Mesenchymal stem cell (in vitro differentiated cells and primary cell): ENCODE measurements around the gene CBX2.

Source experiments
- DNase-seq: peaks from one replicate; pipeline ENCODE4 v3.0.0-alpha.2; 2013
- H2AFZ ChIP-seq: one replicate; pipeline ENCODE4 v1.6.1; 2013; ENCODE audit warnings: low read depth, mild to moderate bottlenecking, control low read depth, inconsistent platforms, low read length, moderate library complexity
- H2AK5ac ChIP-seq: 2 replicates; pipeline ENCODE4 v1.6.1; 2013; ENCODE audit warnings: low read length, moderate library complexity, mild to moderate bottlenecking, inconsistent platforms; ENCODE audit not compliant: severe bottlenecking
- H2BK120ac ChIP-seq: one replicate; pipeline ENCODE4 v1.6.1; 2013; ENCODE audit warnings: low read depth, mild to moderate bottlenecking, inconsistent platforms, low read length, moderate library complexity
- H2BK12ac ChIP-seq, 2 experiments: one replicate each; pipeline ENCODE4 v1.6.1; 2013; ENCODE audit warnings: inconsistent platforms in 2 of 2, low read length in 2 of 2, mild to moderate bottlenecking in 2 of 2, moderate library complexity in 2 of 2, control low read depth in 1 of 2
- H2BK15ac ChIP-seq: one replicate; pipeline ENCODE4 v1.6.1; 2013; ENCODE audit warnings: mild to moderate bottlenecking, low read depth, inconsistent platforms; ENCODE audit not compliant: poor library complexity, severe bottlenecking
- H2BK5ac ChIP-seq: 2 replicates; pipeline ENCODE4 v1.6.1; 2013; ENCODE audit warnings: low read depth, mild to moderate bottlenecking, low read length, control low read depth, inconsistent platforms; ENCODE audit not compliant: poor library complexity, severe bottlenecking
- H3K14ac ChIP-seq, 2 experiments: one replicate each; pipeline ENCODE4 v1.6.1; 2013; ENCODE audit warnings: inconsistent platforms in 2 of 2, low read length in 2 of 2, control low read depth in 1 of 2, mild to moderate bottlenecking in 1 of 2, moderate library complexity in 1 of 2
- H3K18ac ChIP-seq, 2 experiments: one replicate each; pipeline ENCODE4 v1.6.1; 2013; ENCODE audit warnings: inconsistent platforms in 2 of 2, low read length in 2 of 2, control low read depth in 1 of 2, low read depth in 1 of 2, mild to moderate bottlenecking in 1 of 2
- H3K23ac ChIP-seq, 2 experiments: one replicate each; pipeline ENCODE4 v1.6.1; 2013; ENCODE audit warnings: inconsistent platforms in 2 of 2, low read length in 2 of 2, mild to moderate bottlenecking in 2 of 2, moderate library complexity in 2 of 2, control low read depth in 1 of 2
- H3K27ac ChIP-seq: 2 replicates; pipeline ENCODE4 v1.5.1; 2013; ENCODE audit warnings: mild to moderate bottlenecking, moderate library complexity, low read length, control low read depth, inconsistent platforms; ENCODE audit not compliant: poor library complexity, severe bottlenecking
- H3K27me3 ChIP-seq, 2 experiments: 2 replicates each; pipeline versions ENCODE4 v1.6.1 to v1.7.0; 2013; ENCODE audit warnings: low read length in 2 of 2, mild to moderate bottlenecking in 2 of 2, moderate library complexity in 2 of 2, control low read depth in 1 of 2, inconsistent platforms in 1 of 2; ENCODE audit not compliant: control insufficient read depth in 1 of 2, insufficient read depth in 1 of 2
- H3K36me3 ChIP-seq, 2 experiments: 2 replicates each; pipeline versions ENCODE4 v1.6.1 to v1.7.0; 2013; ENCODE audit warnings: low read length in 2 of 2, control low read depth in 1 of 2, inconsistent platforms in 1 of 2, low read depth in 1 of 2, mild to moderate bottlenecking in 1 of 2; ENCODE audit not compliant: insufficient read depth in 2 of 2, control insufficient read depth in 1 of 2
- H3K4ac ChIP-seq, 2 experiments: one replicate each; pipeline ENCODE4 v1.6.1; 2013; ENCODE audit warnings: inconsistent platforms in 2 of 2, low read length in 2 of 2, mild to moderate bottlenecking in 2 of 2, moderate library complexity in 2 of 2, control low read depth in 1 of 2, low read depth in 1 of 2
- H3K4me1 ChIP-seq: 2 replicates; pipeline ENCODE4 v1.6.1; 2013; ENCODE audit warnings: low read depth, low read length, control low read depth; ENCODE audit not compliant: control insufficient read depth, insufficient read depth
- H3K4me2 ChIP-seq: 2 replicates; pipeline ENCODE4 v1.6.1; 2013; ENCODE audit warnings: low read length, mild to moderate bottlenecking, inconsistent platforms; ENCODE audit not compliant: poor library complexity, severe bottlenecking
- H3K4me3 ChIP-seq, 2 experiments: 2 replicates each; pipeline versions ENCODE4 v1.5.1 to v1.7.0; 2013; ENCODE audit warnings: low read length in 2 of 2, mild to moderate bottlenecking in 2 of 2, control low read depth in 1 of 2, low read depth in 1 of 2; ENCODE audit not compliant: insufficient read depth in 1 of 2
- H3K79me1 ChIP-seq: replicated peaks from 2 replicates; pipeline ENCODE4 v1.6.1; 2013; ENCODE audit warnings: mild to moderate bottlenecking, control low read depth, low read length, inconsistent platforms; ENCODE audit not compliant: poor library complexity, severe bottlenecking
- H3K9ac ChIP-seq: 2 replicates; pipeline ENCODE4 v1.7.0; 2013; ENCODE audit warnings: mild to moderate bottlenecking, low read length, moderate library complexity
- H3K9me3 ChIP-seq: 2 replicates; pipeline ENCODE4 v1.7.0; 2013; ENCODE audit warnings: mild to moderate bottlenecking, low read length; ENCODE audit not compliant: control insufficient read depth
- H4K8ac ChIP-seq: one replicate; pipeline ENCODE4 v1.6.1; 2013; ENCODE audit warnings: inconsistent platforms, mild to moderate bottlenecking, low read length, moderate library complexity
- H4K91ac ChIP-seq: one replicate; pipeline ENCODE4 v1.6.1; 2013; ENCODE audit warnings: mild to moderate bottlenecking, low read length, inconsistent platforms
- WGBS: methylation state at CpG from one replicate; pipeline ENCODE4 v1.1.7; 2013; ENCODE audit warnings: mixed read lengths; 5-methylcytosine and 5-hydroxymethylcytosine counted together

CBX2 gene

DNA sequence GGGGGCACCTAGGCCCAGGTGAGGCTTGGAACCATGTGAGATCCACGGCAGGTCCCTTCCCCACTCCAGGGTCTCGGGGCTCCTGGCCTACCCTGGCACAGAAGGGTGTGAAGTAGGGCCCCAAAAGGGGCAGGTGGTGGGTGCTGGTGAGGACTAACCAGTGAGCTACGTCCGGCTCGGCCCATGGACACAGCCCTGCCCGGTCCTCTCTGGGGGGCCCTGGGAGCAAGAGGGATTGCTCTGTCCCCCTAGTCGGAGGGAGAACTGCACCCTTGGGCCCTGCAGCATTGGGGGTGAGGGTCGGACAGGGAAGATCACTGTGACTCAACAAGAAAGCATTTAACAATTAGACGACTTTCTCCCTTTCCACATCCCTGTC, 44.3 kb upstream of the CBX2 start:
- no peaks in the 10 kb centered on the region for H3K79me1 ChIP-seq
- no peak overlapping the region for H3K14ac ChIP-seq
- H2AK5ac ChIP-seq = no peak overlapping the region
- no peak overlapping the region for H4K8ac ChIP-seq
- H3K4me3 ChIP-seq = peak overlapping the region in 1 of 2 experiments; percentile 18
- no peak overlapping the region for H3K27ac ChIP-seq
- H2BK15ac ChIP-seq = no peak overlapping the region
- DNase-seq = no peak
- 58% methylated on average over 9 of the region's 9 CpGs for WGBS
- H3K4ac ChIP-seq = no peak overlapping the region
- H3K9ac ChIP-seq = no peak overlapping the region
- H3K18ac ChIP-seq = no peak overlapping the region
- no peaks in the 10 kb centered on the region for H3K9me3 ChIP-seq
- no peak overlapping the region for H2BK5ac ChIP-seq
- no peak overlapping the region for H2AFZ ChIP-seq
- H3K4me2 ChIP-seq = no peak overlapping the region
- no peak overlapping the region for H2BK120ac ChIP-seq
- peaks cover 19% of the 10 kb centered on the region for H3K4me1 ChIP-seq
- H2BK12ac ChIP-seq = no peak overlapping the region
- no peaks in the 10 kb centered on the region for H3K36me3 ChIP-seq
- no peak overlapping the region for H3K23ac ChIP-seq
- H4K91ac ChIP-seq = peak overlapping the region; percentile 57
- H3K27me3 ChIP-seq = peaks cover 0 to 26% of the 10 kb centered on the region in 2 experiments

DNA sequence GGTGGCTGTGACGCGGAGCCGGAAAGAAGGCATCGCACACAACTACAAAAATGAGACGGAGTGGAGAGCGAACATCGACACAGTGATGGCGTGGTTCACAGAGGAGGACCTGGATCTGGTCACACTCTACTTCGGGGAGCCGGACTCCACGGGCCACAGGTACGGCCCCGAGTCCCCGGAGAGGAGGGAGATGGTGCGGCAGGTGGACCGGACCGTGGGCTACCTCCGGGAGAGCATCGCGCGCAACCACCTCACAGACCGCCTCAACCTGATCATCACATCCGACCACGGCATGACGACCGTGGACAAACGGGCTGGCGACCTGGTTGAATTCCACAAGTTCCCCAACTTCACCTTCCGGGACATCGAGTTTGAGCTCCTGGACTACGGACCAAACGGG, 42.9 kb upstream of the CBX2 start:
- Histone ChIP-seq H3K14ac (no peak overlapping the region), H3K4ac (no peak overlapping the region), H2BK15ac (no peak overlapping the region), H3K9me3 (no peaks in the 10 kb centered on the region), H3K9ac (no peak overlapping the region), H3K36me3 (no peaks in the 10 kb centered on the region), H3K27ac (no peak overlapping the region), H2BK5ac (no peak overlapping the region), H2AFZ (no peak overlapping the region), H2BK120ac (no peak overlapping the region), H3K79me1 (no peaks in the 10 kb centered on the region), H3K18ac (no peak overlapping the region), H4K91ac (no peak overlapping the region), H3K4me2 (no peak overlapping the region), H3K4me3 (no peak overlapping the region), H4K8ac (no peak overlapping the region), H2BK12ac (no peak overlapping the region), H3K27me3 (peaks cover 7 to 40% of the 10 kb centered on the region in 2 experiments), H2AK5ac (no peak overlapping the region), H3K4me1 (peaks cover 27% of the 10 kb centered on the region), H3K23ac (no peak overlapping the region)
- no peak for DNase-seq
- WGBS = 96% methylated on average over 32 of the region's 32 CpGs

DNA sequence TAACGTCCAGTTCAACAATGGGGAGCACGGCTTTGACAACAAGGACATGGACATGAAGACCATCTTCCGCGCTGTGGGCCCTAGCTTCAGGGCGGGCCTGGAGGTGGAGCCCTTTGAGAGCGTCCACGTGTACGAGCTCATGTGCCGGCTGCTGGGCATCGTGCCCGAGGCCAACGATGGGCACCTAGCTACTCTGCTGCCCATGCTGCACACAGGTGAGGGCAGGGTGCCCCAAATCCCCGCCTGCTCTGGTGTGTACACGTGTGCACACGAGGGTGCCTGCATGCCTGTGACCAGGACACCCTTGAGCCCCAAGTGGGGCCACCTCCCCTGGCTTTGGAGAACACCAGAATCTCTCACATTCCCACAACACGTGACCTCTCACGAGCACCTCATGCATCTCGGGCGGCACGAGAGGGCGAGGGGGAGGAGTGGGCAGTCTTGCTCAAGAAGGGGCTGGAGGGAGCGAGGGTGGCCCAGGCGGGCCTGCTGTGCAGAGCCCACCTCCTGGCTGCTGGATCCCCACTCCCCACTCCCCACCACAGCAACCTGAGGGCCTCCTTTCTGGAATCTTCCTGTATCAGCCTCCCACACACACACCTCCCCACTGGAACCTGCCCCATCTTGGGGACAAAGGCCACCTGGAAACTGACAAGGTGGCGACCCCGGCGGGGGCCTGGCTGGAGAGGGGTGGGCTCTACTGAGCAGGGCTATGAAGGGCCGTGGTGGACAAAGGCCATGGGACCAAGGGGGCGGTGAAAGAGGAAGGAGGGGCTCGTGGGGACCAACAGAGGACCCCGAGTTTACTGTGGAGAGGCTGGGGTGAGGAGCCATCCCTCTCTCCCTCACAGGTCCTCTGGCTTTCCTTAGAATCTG, 40.7 kb upstream of the CBX2 start:
- Histone ChIP-seq H4K91ac (no peak overlapping the region), H2AK5ac (no peak overlapping the region), H3K9ac (no peak overlapping the region), H2BK120ac (no peak overlapping the region), H3K36me3 (no peaks in the 10 kb centered on the region), H3K18ac (no peak overlapping the region), H3K79me1 (no peaks in the 10 kb centered on the region), H2AFZ (no peak overlapping the region), H3K27ac (no peak overlapping the region), H3K4ac (no peak overlapping the region), H3K14ac (no peak overlapping the region), H2BK12ac (no peak overlapping the region), H3K4me3 (no peak overlapping the region), H3K4me1 (peaks cover 36% of the 10 kb centered on the region), H3K4me2 (no peak overlapping the region), H2BK15ac (no peak overlapping the region), H3K23ac (no peak overlapping the region), H3K27me3 (peaks cover 21 to 55% of the 10 kb centered on the region in 2 experiments), H4K8ac (no peak overlapping the region), H2BK5ac (no peak overlapping the region), H3K9me3 (no peaks in the 10 kb centered on the region)
- 92% methylated on average over 21 of the region's 30 CpGs for WGBS
- no peak for DNase-seq

DNA sequence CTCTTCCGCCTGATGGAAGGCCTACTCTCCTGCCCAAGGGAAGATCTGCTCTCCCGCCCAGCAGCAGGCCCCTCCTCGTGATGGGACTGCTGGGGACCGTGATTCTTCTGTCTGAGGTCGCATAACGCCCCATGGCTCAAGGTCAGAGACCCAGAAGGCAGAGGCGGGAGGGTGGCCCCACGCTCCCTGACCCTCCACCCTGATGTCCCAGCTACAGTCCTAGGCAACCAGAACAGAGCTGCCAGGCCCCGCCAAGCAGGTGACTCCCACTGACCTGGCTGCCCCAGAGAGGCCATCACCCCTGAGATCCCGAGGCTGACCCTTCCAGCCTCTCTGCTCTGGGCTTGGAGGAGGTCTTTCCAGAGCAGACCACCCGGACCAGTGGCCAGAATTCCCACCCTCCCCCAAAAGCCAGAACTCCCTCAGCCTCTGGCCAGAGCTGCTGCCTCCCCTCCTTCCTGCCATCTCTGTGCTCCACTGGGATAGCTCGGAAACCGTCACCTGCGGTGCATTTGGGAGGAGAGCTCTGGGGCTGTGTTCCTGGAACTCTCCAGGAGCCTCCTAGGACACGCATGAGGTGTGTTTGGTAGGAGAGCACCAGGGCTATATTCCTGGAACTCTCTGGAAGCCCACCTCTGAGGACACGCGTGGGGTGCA, 39.9 kb upstream of the CBX2 start:
- Histone ChIP-seq H3K27ac (no peak overlapping the region), H4K8ac (no peak overlapping the region), H3K4me2 (no peak overlapping the region), H2AK5ac (no peak overlapping the region), H2BK15ac (no peak overlapping the region), H3K9me3 (no peaks in the 10 kb centered on the region), H3K9ac (no peak overlapping the region), H4K91ac (no peak overlapping the region), H3K18ac (no peak overlapping the region), H3K27me3 (peaks cover 29 to 63% of the 10 kb centered on the region in 2 experiments), H3K36me3 (no peaks in the 10 kb centered on the region), H3K4ac (no peak overlapping the region), H3K4me1 (peaks cover 38% of the 10 kb centered on the region), H2AFZ (no peak overlapping the region), H3K4me3 (no peak overlapping the region), H3K23ac (no peak overlapping the region), H2BK120ac (no peak overlapping the region), H3K14ac (no peak overlapping the region), H2BK12ac (no peak overlapping the region), H2BK5ac (no peak overlapping the region), H3K79me1 (no peaks in the 10 kb centered on the region)
- DNase-seq = no peak
- 88% methylated on average over 14 of the region's 17 CpGs for WGBS
